ENCODE measurements around the gene CGB3.

CGB3 gene

DNA sequence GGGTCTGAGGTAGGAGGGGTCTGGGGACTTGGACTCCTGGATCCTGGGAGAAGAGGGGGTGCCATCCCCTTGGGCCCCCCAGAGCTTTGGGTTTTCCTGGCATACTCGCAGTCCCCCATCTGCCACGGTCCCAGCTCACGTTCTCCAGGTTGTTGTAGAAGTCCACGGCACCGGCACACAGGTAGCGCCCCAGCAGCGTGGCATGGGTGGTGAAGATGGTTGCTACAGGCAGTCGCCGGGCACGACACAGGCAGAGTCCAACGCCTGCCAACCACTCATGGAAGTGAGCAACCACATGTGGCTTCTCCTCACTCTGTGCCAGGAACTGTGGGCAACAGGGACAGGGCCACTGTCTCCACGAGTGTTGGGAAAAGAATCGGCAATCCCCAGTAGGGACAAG lies 38.4 kb downstream of the CGB3 start:
- DNase-seq = no peak

DNA sequence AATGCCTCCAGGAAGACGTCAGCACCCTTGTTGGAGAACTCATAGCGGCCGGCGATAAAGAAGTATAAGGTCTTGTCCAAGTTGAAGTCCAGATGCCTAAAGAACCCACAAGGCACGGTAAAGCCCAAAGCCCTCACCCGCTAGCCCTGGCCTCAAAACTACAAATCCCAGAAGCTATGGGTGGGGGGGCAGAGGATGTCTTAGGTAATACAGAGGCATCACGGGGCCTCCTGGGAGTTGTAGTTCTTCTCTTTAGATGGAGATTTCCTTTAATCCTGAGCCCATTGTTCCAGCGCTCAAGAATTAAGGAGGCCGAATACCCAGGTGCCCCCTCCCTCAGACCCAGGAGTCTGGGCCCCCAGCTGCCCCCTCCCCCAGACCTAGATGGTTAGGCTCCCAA lies 41.9 kb downstream of the CGB3 start:
- no peak for DNase-seq

DNA sequence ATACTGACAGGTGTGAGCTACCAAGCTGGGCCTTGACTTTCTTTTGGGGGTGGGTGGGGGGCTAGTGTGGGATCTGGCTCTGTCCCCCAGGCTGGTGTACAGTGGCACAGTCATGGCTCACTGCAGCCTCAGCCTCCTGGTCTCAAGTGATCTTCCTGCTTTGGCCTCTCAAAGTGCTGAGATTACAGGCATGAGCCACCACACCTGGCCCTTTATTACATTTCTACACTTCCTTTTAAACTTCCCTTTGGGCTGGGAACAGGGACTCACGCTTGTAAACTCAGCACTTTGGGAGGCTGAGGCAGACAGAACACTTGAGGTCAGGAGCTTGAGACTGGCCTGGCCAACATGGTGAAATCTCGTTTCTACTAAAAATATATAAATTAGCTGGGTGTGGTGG lies 47.1 kb downstream of the CGB3 start:
- no peak for DNase-seq

DNA sequence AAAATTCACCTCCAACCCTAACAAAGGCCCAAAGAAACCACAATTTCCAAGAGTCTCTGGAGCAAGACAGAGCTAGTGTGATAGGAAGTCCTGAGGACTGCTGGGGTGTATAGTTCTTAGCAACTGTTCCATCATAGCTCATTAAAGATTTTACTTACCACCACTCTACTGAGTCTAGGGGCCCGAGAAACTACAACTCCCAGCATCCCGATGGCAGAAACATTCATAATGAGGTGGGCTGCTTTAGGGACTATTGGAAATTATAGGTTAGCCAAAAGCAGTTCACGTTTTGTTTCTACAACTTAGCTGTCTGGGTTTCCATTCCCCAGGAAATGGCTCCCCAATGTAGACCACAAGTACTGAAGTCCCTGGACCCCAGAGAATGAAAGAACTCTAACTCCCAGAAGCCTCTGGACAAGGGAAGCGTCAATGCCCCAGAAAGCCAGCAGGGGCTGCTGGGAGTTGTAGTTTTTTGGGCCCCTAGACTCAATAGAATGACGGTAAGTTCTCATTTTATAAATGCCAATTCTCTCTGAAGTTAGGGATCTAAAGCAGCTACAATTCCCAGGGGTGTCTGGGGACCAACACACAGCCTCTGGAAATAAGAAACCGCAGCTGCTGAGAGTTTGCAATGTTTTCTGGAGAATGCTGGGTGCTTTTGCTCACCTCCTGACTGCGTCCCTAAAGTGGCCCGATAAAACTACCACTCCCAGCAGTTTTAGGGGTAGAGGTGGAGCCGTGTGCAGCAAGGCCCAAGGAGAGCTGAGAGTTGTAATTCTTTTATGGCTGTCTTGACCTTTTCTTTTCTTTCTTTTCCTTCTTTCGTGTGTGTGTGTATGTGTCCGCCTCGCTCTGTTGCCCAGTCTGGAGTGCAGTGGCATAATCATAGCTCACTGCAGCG lies 47.9 kb downstream of the CGB3 start:
- no peak for DNase-seq

Data from right hindlimb (tissue), 1 donor.